Endodermal cell (in vitro differentiated cells): ENCODE measurements around the gene HIGD1B. TPM values are rescaled to one million over a fixed set of nuclear protein-coding genes. Genes with fewer than 3 reads are reported as not detected.

ENCODE experiments used
- DNase-seq: peaks from one replicate; pipeline ENCODE4 v3.0.0-alpha.2; 2017
- H3K27ac ChIP-seq: 2 replicates; pipeline ENCODE4 v1.5.1; 2013; ENCODE audit warnings: mild to moderate bottlenecking, low read depth, low read length, moderate library complexity
- H3K27me3 ChIP-seq: 2 replicates; pipeline ENCODE4 v1.6.1; 2013; ENCODE audit warnings: mild to moderate bottlenecking, low read length, moderate library complexity; ENCODE audit not compliant: insufficient read depth, control insufficient read depth, poor library complexity, severe bottlenecking
- H3K36me3 ChIP-seq: 2 replicates; pipeline ENCODE4 v1.7.0; 2013; ENCODE audit warnings: mild to moderate bottlenecking, low read length, moderate library complexity; ENCODE audit not compliant: control insufficient read depth, insufficient read depth
- H3K4me1 ChIP-seq: one replicate; pipeline ENCODE4 v1.7.0; 2013; ENCODE audit warnings: low read length; ENCODE audit not compliant: control insufficient read depth, insufficient read depth
- H3K4me3 ChIP-seq: 2 replicates; pipeline ENCODE4 v1.5.1; 2013; ENCODE audit warnings: mild to moderate bottlenecking, low read length, moderate library complexity
- H3K9ac ChIP-seq: 2 replicates; pipeline ENCODE4 v1.6.1; 2013; ENCODE audit warnings: mild to moderate bottlenecking, low read length, moderate library complexity; ENCODE audit not compliant: poor library complexity, severe bottlenecking; ENCODE audit errors: extremely low read depth
- H3K9me3 ChIP-seq: 2 replicates; pipeline ENCODE4 v1.6.1; 2013; ENCODE audit warnings: mild to moderate bottlenecking, low read length, moderate library complexity; ENCODE audit not compliant: control insufficient read depth
- H3K27ac Mint-ChIP-seq: 2 replicates; pipeline ENCODE4 v1.8.0; 2020; ENCODE audit warnings: mixed read lengths
- H3K27me3 Mint-ChIP-seq: 2 replicates; pipeline ENCODE4 v1.8.0; 2021; ENCODE audit warnings: mild to moderate bottlenecking, mixed read lengths; ENCODE audit not compliant: insufficient read depth
- H3K36me3 Mint-ChIP-seq: 2 replicates; pipeline ENCODE4 v1.8.0; 2020; ENCODE audit warnings: low read depth, mixed read lengths
- H3K4me1 Mint-ChIP-seq: 2 replicates; pipeline ENCODE4 v1.8.0; 2020; ENCODE audit warnings: mixed read lengths
- H3K4me3 Mint-ChIP-seq: 2 replicates; pipeline ENCODE4 v1.8.0; 2020; ENCODE audit warnings: mild to moderate bottlenecking, moderate library complexity, mixed read lengths
- H3K9me3 Mint-ChIP-seq: 2 replicates; pipeline ENCODE4 v1.8.0; 2020; ENCODE audit warnings: mild to moderate bottlenecking, mixed read lengths
- CTCF ChIP-seq: fragments of 200-600 bp; sonication (generic); conservative IDR thresholded peaks from 2 replicates; pipeline ENCODE4 v1.5.0; 2021; ENCODE audit warnings: antibody characterized with exemption, mild to moderate bottlenecking
- WGBS, 2 experiments: methylation state at CpG; one replicate each; pipeline versions ENCODE4 v1.1.5 to v1.1.7; 2013; ENCODE audit warnings: missing lambda C conversion rate in 2 of 2, mixed read lengths in 1 of 2; ENCODE audit not compliant: insufficient coverage in 1 of 2, insufficient read length in 1 of 2; 5-methylcytosine and 5-hydroxymethylcytosine counted together
- total RNA-seq, 2 donors: library from RNA; stranded (reverse); fragmentation: NEBNext Ultra II Directional in 1 of 2; extraction: Animal tissue kit (Norgen Biotek cat#: 25700) in 1 of 2; gene quantifications; 2 replicates in 1 of 2; 3 replicates in 1 of 2; pipeline ENCODE4 v1.2.1, GENCODE V29; 2021

The HIGD1B gene
- total RNA-seq, 2 donors from 2014 or later, result not detected

DNA sequence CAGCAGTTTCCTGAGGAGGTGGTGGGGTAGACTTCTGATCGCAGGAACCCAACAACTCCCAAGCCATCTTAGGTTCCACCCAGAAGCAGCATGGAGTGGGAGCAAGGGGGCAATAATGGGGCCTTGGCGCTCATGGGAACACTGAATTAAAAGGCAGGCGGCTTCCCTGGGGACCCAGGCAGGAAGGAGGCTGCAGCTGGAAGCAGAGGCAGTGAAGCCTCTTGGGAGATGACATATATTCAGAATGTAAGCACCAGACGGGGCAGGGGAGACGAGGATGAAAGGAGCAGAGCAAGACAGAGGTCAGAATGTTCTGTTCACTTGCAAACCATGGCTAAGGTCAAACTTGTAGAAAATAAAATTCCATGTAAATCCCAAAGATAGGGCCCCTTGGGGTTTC lies 2.9 kb downstream of the HIGD1B start:
- Mint-ChIP-seq H3K36me3 (peaks cover 55% of the 10 kb centered on the region), H3K27me3 (no peaks in the 10 kb centered on the region), H3K4me3 (no peak overlapping the region), H3K27ac (no peak overlapping the region), H3K4me1 (peaks cover 6% of the 10 kb centered on the region), H3K9me3 (no peaks in the 10 kb centered on the region)
- Histone ChIP-seq H3K9me3 (no peaks in the 10 kb centered on the region), H3K27me3 (no peaks in the 10 kb centered on the region), H3K4me3 (no peak overlapping the region), H3K4me1 (no peaks in the 10 kb centered on the region), H3K36me3 (peaks cover 48% of the 10 kb centered on the region), H3K27ac (no peak overlapping the region), H3K9ac (no peak overlapping the region)
- DNase-seq, result no peak
- no peak for TF ChIP-seq CTCF
- 93 to 100% methylated on average over 3 to 5 of the region's 5 CpGs for WGBS, 2 experiments

GRCh38 chr17:44854192-44854591 lies 6.5 kb downstream of the HIGD1B start:
- Mint-ChIP-seq H3K27ac (no peak overlapping the region), H3K4me1 (no peaks in the 10 kb centered on the region), H3K36me3 (peaks cover 83% of the 10 kb centered on the region), H3K9me3 (no peaks in the 10 kb centered on the region), H3K4me3 (no peak overlapping the region), H3K27me3 (no peaks in the 10 kb centered on the region)
- 86 to 93% methylated on average over 2 to 5 of the region's 5 CpGs for WGBS, 2 experiments
- Histone ChIP-seq H3K27me3 (no peaks in the 10 kb centered on the region), H3K9ac (no peak overlapping the region), H3K4me3 (no peak overlapping the region), H3K36me3 (peaks cover 83% of the 10 kb centered on the region), H3K9me3 (no peaks in the 10 kb centered on the region), H3K27ac (no peak overlapping the region), H3K4me1 (no peaks in the 10 kb centered on the region)
- DNase-seq, result no peak
- TF ChIP-seq CTCF, result no peak

GRCh38 chr17:44859701-44860100 lies 12.0 kb downstream of the HIGD1B start:
- TF ChIP-seq CTCF, result no peak
- 94 to 95% methylated on average over 2 to 5 of the region's 5 CpGs for WGBS, 2 experiments
- H3K27ac Mint-ChIP-seq, result no peak overlapping the region
- no peaks in the 10 kb centered on the region for H3K27me3 Mint-ChIP-seq
- H3K4me1 ChIP-seq, result no peaks in the 10 kb centered on the region
- no peaks in the 10 kb centered on the region for H3K9me3 ChIP-seq
- no peaks in the 10 kb centered on the region for H3K27me3 ChIP-seq
- peaks cover 86% of the 10 kb centered on the region for H3K36me3 Mint-ChIP-seq
- H3K9ac ChIP-seq, result no peak overlapping the region
- no peak for DNase-seq
- H3K9me3 Mint-ChIP-seq, result no peaks in the 10 kb centered on the region
- H3K36me3 ChIP-seq, result peaks cover 97% of the 10 kb centered on the region
- no peak overlapping the region for H3K4me3 ChIP-seq
- H3K27ac ChIP-seq, result no peak overlapping the region
- H3K4me1 Mint-ChIP-seq, result no peaks in the 10 kb centered on the region
- H3K4me3 Mint-ChIP-seq, result no peak overlapping the region
